GM12865 (cell line): ENCODE data around the gene KLF5.

Experiments
- DNase-seq: peaks from one replicate; pipeline ENCODE4 v3.0.0; 2010; ENCODE audit warnings: low read depth
- H3K4me3 ChIP-seq: 2 replicates; pipeline ENCODE4 v1.5.1; 2011; ENCODE audit warnings: mild to moderate bottlenecking, low read depth, low read length, control low read depth
- TF ChIP-seq, protein P1 (sequence below): IDR thresholded peaks from 2 replicates; pipeline ENCODE4 v1.5.1; 2011; ENCODE audit warnings: low read length, control low read depth, low read depth, inconsistent platforms; ENCODE audit not compliant: insufficient read depth; ENCODE audit errors: missing control alignments

Gene KLF5

DNA sequence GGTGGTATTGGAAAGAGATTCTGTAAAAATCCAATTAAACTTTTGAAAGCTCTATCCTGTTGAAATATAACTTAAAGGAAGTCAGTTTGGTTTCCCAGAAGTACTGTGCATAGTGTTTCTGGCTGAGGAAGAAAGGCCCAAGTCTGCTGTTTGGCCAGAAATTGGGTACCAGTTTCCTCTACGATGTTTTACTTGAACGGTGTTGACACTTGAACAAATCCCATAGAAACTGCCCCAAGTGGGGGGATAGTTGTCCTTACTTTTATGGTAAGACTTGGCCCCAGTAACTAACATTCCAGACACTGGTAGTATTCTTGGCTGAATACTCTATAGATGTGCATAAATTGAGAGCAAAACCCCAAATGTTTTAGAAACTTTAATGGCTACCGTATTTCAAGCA lies 14.2 kb downstream of the KLF5 start:
- TF ChIP-seq, protein P1, sequence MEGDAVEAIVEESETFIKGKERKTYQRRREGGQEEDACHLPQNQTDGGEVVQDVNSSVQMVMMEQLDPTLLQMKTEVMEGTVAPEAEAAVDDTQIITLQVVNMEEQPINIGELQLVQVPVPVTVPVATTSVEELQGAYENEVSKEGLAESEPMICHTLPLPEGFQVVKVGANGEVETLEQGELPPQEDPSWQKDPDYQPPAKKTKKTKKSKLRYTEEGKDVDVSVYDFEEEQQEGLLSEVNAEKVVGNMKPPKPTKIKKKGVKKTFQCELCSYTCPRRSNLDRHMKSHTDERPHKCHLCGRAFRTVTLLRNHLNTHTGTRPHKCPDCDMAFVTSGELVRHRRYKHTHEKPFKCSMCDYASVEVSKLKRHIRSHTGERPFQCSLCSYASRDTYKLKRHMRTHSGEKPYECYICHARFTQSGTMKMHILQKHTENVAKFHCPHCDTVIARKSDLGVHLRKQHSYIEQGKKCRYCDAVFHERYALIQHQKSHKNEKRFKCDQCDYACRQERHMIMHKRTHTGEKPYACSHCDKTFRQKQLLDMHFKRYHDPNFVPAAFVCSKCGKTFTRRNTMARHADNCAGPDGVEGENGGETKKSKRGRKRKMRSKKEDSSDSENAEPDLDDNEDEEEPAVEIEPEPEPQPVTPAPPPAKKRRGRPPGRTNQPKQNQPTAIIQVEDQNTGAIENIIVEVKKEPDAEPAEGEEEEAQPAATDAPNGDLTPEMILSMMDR: no peak
- no peak for DNase-seq
- H3K4me3 ChIP-seq: no peak overlapping the region

DNA sequence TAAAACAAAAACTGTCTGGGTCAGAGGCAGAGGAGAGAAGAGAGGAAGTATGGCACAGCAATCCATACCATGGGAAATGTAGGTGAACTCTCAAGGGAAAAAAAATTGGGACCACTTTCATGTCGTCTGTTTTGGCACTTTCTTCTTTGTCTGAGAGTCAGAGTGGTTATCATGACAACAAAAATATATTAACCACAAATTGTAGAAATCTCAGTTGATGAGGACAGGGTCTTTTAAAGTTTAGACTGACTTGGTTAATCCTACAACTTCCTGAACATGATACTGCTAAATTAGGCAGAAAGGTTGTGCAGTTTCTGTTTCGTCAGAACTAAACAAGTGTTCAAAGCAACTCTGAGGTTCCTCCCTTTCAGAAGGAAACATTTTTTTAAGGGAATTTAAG lies 15.2 kb downstream of the KLF5 start:
- TF ChIP-seq, protein P1: no peak
- peak; percentile 18 for DNase-seq
- H3K4me3 ChIP-seq: no peak overlapping the region

DNA sequence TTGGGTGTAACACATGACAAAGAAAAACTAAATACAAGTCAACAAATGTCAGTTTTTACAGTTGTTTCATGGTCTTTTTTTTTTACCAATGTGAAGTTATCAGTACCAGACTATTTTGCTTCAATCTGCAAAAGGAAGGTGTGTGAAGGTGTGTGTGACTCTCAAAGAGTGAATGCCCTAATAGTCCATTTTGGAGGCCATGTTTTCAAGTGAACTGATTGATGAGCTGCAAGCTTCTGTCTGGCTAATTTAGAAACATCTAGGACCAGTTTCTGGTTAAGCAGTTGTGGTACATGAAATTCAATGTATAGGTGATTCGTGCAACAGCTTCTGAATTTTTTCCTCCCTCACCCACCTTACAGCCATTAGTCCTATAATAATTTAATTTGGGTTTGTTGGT lies 16.1 kb downstream of the KLF5 start:
- no peak overlapping the region for H3K4me3 ChIP-seq
- DNase-seq: no peak
- TF ChIP-seq, protein P1: no peak

DNA sequence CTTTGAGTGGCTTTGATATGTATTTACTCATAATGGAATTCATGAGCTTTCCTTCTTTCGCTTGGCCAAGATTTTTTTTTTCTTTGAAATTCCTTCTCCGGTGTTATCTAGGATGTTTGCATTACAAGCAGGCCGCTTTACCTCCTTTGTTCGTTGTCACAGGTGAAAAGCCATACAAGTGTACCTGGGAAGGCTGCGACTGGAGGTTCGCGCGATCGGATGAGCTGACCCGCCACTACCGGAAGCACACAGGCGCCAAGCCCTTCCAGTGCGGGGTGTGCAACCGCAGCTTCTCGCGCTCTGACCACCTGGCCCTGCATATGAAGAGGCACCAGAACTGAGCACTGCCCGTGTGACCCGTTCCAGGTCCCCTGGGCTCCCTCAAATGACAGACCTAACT lies 16.7 kb downstream of the KLF5 start:
- TF ChIP-seq, protein P1: no peak
- H3K4me3 ChIP-seq: no peak overlapping the region
- no peak for DNase-seq

DNA sequence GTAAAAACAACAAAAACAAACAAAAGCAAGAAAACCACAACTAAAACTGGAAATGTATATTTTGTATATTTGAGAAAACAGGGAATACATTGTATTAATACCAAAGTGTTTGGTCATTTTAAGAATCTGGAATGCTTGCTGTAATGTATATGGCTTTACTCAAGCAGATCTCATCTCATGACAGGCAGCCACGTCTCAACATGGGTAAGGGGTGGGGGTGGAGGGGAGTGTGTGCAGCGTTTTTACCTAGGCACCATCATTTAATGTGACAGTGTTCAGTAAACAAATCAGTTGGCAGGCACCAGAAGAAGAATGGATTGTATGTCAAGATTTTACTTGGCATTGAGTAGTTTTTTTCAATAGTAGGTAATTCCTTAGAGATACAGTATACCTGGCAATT lies 17.1 kb downstream of the KLF5 start:
- TF ChIP-seq, protein P1: no peak
- no peak overlapping the region for H3K4me3 ChIP-seq
- DNase-seq: no peak

DNA sequence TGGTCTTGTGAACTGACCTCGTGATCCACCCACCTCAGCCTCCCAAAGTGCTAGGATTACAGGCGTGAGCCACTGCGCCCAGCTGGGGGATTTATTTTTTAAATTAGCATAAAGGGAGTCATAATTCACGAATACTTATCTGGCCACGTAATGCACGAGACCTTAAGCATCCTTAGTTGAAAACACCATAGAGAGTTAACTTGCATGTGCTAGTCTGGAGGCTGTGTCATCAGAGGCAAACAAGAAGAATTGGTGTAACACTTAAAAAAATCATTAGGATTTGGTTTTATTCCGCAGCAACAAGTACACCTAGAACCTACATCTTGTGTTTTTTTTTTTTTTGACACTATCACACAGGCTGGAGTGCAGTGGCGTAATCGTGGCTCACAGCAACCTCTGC lies 19.1 kb downstream of the KLF5 start:
- no peak for DNase-seq
- H3K4me3 ChIP-seq: no peak overlapping the region
- TF ChIP-seq, protein P1: no peak

DNA sequence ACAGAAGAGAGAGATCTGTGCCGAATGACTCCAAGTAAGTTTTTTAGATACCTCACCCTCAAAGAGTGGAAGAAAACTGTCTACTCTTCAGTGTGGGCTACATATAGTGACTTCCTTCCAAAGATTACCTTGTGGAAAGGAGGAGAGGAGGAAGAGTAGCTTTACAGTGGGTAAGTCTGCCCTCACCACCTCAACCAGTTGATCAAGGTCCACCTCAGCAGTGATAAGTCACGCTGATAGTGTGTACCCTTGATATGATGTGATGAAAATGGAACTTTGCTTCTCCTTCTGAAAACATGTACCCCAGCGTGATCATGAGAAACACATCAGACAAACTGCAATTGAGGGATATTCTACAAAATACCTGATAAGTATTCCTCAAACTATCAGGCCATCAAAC lies 20.6 kb downstream of the KLF5 start:
- DNase-seq: no peak
- TF ChIP-seq, protein P1: no peak
- H3K4me3 ChIP-seq: no peak overlapping the region
